ENCODE measurements around the gene ANKRD45. TPM values are rescaled to one million over a fixed set of nuclear protein-coding genes. Genes with fewer than 3 reads are reported as not detected.

Gene ANKRD45
- total RNA-seq, 1 experiment from 2014 or later = not detected

GRCh38 chr1:173661763-173662162 lies 7.9 kb downstream of the ANKRD45 start:
- ChIA-PET POLR2A (interaction anchor here (1.5 kb wide), 1 partner anchor 53 kb away, joined by 8 read pairs; the partner anchor contains the start of gene KLHL20), CTCF (no interaction called here)
- Mint-ChIP-seq H3K36me3 (ENCODE audit: insufficient read depth, unreplicated experiment) (no peaks in the 10 kb centered on the region), H3K4me1 (ENCODE audit: insufficient read depth, unreplicated experiment) (peaks cover 15% of the 10 kb centered on the region), H3K4me3 (ENCODE audit: unreplicated experiment) (no peak overlapping the region), H3K27me3 (ENCODE audit: insufficient read depth, unreplicated experiment) (no peaks in the 10 kb centered on the region), H3K9me3 (ENCODE audit: unreplicated experiment) (peaks cover 12% of the 10 kb centered on the region), H3K27ac (ENCODE audit: low read depth, unreplicated experiment) (no peak overlapping the region)
- BruUV-seq (replicated peaks) = no TSS peak
- intact Hi-C loops (cut with micrococcal nuclease) = no loop called here
- DNase-seq (ENCODE audit: unreplicated experiment) = no peak
- TF ChIP-seq, protein P1, sequence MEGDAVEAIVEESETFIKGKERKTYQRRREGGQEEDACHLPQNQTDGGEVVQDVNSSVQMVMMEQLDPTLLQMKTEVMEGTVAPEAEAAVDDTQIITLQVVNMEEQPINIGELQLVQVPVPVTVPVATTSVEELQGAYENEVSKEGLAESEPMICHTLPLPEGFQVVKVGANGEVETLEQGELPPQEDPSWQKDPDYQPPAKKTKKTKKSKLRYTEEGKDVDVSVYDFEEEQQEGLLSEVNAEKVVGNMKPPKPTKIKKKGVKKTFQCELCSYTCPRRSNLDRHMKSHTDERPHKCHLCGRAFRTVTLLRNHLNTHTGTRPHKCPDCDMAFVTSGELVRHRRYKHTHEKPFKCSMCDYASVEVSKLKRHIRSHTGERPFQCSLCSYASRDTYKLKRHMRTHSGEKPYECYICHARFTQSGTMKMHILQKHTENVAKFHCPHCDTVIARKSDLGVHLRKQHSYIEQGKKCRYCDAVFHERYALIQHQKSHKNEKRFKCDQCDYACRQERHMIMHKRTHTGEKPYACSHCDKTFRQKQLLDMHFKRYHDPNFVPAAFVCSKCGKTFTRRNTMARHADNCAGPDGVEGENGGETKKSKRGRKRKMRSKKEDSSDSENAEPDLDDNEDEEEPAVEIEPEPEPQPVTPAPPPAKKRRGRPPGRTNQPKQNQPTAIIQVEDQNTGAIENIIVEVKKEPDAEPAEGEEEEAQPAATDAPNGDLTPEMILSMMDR (IDR thresholded peaks at IDR 0.05; ENCODE audit: unreplicated experiment) = no peak

DNA sequence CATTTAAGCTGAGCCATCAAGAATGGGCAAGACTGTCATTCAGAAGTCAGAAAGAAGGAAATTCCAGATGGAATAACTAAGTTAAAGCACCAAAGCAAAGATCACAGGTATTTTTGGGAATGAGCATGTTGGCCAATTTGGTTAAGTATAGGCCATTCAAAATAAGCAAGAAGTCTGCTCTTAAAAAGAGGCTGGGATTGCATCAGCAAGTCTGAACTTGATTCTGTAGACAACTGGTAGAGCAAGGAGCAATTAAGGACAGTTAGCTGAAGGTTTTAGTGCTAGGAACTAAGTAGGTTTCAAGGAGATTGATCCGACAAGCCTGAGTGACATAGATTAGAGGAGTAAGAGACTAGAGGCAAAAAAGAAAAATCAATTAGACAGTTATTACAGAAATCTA lies 8.4 kb downstream of the ANKRD45 start:
- TF ChIP-seq, protein P1 (IDR thresholded peaks at IDR 0.05; ENCODE audit: unreplicated experiment) = no peak
- POLR2A ChIA-PET = interaction anchor here (1.5 kb wide), 1 partner anchor 54 kb away, joined by 8 read pairs; the partner anchor contains the start of gene KLHL20
- H3K27ac Mint-ChIP-seq (ENCODE audit: low read depth, unreplicated experiment) = no peak overlapping the region
- H3K4me3 Mint-ChIP-seq (ENCODE audit: unreplicated experiment) = no peak overlapping the region
- no TSS peak for BruUV-seq (replicated peaks)
- CTCF ChIA-PET = no interaction called here
- intact Hi-C loops (cut with micrococcal nuclease) = no loop called here
- H3K36me3 Mint-ChIP-seq (ENCODE audit: insufficient read depth, unreplicated experiment) = no peaks in the 10 kb centered on the region
- DNase-seq (ENCODE audit: unreplicated experiment) = peak; percentile 16
- no peaks in the 10 kb centered on the region for H3K27me3 Mint-ChIP-seq (ENCODE audit: insufficient read depth, unreplicated experiment)
- H3K4me1 Mint-ChIP-seq (ENCODE audit: insufficient read depth, unreplicated experiment) = peaks cover 15% of the 10 kb centered on the region
- H3K9me3 Mint-ChIP-seq (ENCODE audit: unreplicated experiment) = peaks cover 12% of the 10 kb centered on the region

DNA sequence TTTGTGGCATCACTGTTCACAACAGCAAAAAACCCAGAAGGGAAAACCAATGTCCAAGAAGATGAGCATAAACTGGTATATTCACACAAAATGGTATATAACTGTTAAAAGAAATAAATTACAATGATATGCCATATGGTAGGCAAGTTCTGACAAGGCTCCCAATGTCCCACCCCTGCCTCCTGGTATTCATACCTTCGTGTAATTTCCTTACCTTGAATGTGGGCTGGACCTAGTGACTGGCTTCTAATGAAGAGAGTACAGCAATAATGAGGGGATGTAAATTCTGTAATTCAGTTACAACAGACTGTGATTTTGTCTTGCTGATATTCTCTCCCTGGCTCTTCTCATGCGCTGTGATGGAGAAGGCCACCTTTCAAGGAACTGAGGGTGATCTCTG lies 9.3 kb downstream of the ANKRD45 start:
- Mint-ChIP-seq H3K27ac (ENCODE audit: low read depth, unreplicated experiment) (no peak overlapping the region), H3K27me3 (ENCODE audit: insufficient read depth, unreplicated experiment) (no peaks in the 10 kb centered on the region), H3K4me1 (ENCODE audit: insufficient read depth, unreplicated experiment) (peaks cover 15% of the 10 kb centered on the region), H3K9me3 (ENCODE audit: unreplicated experiment) (peaks cover 12% of the 10 kb centered on the region), H3K4me3 (ENCODE audit: unreplicated experiment) (no peak overlapping the region), H3K36me3 (ENCODE audit: insufficient read depth, unreplicated experiment) (no peaks in the 10 kb centered on the region)
- TF ChIP-seq, protein P1 (IDR thresholded peaks at IDR 0.05; ENCODE audit: unreplicated experiment) = no peak
- DNase-seq (ENCODE audit: unreplicated experiment) = no peak
- ChIA-PET CTCF (interaction anchor here (0.5 kb wide), 1 partner anchor 356 kb away, joined by 3 read pairs; no protein-coding TSS in a partner anchor), POLR2A (interaction anchor here (0.8 to 1.5 kb wide), 2 partner anchors 55 to 133 kb away, joined by 3 to 8 read pairs; partner anchors contain the start of gene KLHL20)
- no TSS peak for BruUV-seq (replicated peaks)
- intact Hi-C loops (cut with micrococcal nuclease) = no loop called here

- H3K36me3 Mint-ChIP-seq (ENCODE audit: insufficient read depth, unreplicated experiment) = no peaks in the 10 kb centered on the region
- H3K27me3 Mint-ChIP-seq (ENCODE audit: insufficient read depth, unreplicated experiment) = no peaks in the 10 kb centered on the region
- peaks cover 14% of the 10 kb centered on the region for H3K9me3 Mint-ChIP-seq (ENCODE audit: unreplicated experiment)
- no peaks in the 10 kb centered on the region for H3K4me1 Mint-ChIP-seq (ENCODE audit: insufficient read depth, unreplicated experiment)
- no peak for DNase-seq (ENCODE audit: unreplicated experiment)
- no peak overlapping the region for H3K4me3 Mint-ChIP-seq (ENCODE audit: unreplicated experiment)
- POLR2A ChIA-PET = interaction anchor here (0.8 kb wide), 1 partner anchor 16 kb away, joined by 3 read pairs; no protein-coding TSS in a partner anchor
- CTCF ChIA-PET = no interaction called here
- H3K27ac Mint-ChIP-seq (ENCODE audit: low read depth, unreplicated experiment) = no peak overlapping the region
- intact Hi-C loops (cut with micrococcal nuclease) = no loop called here
- BruUV-seq (replicated peaks) = no TSS peak
- TF ChIP-seq, protein P1 (IDR thresholded peaks at IDR 0.05; ENCODE audit: unreplicated experiment) = no peak
Measured at GRCh38 chr1:173648880-173649605, 20.6 kb downstream of the ANKRD45 start.
